HFF-Myc (cell line): ENCODE measurements around the gene USP13.

Experiments
- DNase-seq: peaks from one replicate; pipeline ENCODE4 v3.0.0-alpha.2; 2011; ENCODE audit warnings: low read depth; ENCODE audit errors: extremely low read depth
- H3K4me3 ChIP-seq: replicated peaks from 2 replicates; pipeline ENCODE4 v1.5.1; 2011; ENCODE audit warnings: low read depth, mild to moderate bottlenecking, control low read depth, low read length
- TF ChIP-seq, protein P1 (sequence below): IDR thresholded peaks from 2 replicates; pipeline ENCODE4 v1.5.1; 2012; ENCODE audit warnings: mild to moderate bottlenecking, low read depth, low read length, control low read depth; ENCODE audit errors: missing control alignments

The USP13 gene

DNA sequence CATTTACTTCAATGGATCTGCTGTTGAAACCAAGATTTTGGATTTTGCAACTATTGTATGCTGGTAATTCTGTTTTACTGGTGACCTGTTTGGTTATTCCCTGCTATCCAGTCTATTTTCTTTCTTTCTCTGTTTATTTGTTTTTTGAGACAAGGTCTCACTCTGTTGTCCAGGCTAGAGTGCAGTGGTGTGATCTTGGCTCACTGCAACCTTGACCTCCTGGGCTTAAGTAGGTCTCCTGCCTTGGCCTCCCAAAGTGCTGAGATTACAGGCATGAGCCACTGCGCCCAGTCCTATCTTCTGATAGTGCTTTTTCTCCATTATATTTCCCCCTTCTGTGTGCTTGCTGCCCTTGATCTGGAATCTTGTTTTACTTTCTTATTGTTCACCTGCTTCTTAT lies 15.6 kb downstream of the USP13 start:
- TF ChIP-seq, protein P1, sequence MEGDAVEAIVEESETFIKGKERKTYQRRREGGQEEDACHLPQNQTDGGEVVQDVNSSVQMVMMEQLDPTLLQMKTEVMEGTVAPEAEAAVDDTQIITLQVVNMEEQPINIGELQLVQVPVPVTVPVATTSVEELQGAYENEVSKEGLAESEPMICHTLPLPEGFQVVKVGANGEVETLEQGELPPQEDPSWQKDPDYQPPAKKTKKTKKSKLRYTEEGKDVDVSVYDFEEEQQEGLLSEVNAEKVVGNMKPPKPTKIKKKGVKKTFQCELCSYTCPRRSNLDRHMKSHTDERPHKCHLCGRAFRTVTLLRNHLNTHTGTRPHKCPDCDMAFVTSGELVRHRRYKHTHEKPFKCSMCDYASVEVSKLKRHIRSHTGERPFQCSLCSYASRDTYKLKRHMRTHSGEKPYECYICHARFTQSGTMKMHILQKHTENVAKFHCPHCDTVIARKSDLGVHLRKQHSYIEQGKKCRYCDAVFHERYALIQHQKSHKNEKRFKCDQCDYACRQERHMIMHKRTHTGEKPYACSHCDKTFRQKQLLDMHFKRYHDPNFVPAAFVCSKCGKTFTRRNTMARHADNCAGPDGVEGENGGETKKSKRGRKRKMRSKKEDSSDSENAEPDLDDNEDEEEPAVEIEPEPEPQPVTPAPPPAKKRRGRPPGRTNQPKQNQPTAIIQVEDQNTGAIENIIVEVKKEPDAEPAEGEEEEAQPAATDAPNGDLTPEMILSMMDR, result no peak
- H3K4me3 ChIP-seq, result no peak overlapping the region
- no peak for DNase-seq

GRCh38 chr3:179670311-179670710 lies 17.5 kb downstream of the USP13 start:
- no peak for DNase-seq
- TF ChIP-seq, protein P1, result no peak
- H3K4me3 ChIP-seq, result no peak overlapping the region

DNA sequence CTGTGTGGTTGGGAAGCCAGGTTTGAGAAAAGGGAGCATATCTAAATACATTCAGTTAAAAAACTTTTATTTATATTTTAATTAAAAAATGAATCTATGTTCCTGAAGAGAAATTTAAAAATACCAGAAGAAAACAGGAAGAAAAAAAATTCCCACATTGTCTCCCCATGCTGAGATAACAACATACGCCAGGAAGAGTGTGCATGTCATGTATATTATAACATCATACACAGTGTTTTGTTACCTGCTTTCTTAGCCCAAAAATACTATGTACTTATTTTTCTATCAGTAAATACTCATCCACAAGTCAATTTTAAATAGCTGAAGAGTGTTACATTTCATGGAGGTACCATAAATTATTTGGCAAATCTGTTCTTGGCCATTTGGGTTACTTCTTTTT lies 18.5 kb downstream of the USP13 start:
- DNase-seq, result no peak
- TF ChIP-seq, protein P1, result no peak
- no peak overlapping the region for H3K4me3 ChIP-seq

DNA sequence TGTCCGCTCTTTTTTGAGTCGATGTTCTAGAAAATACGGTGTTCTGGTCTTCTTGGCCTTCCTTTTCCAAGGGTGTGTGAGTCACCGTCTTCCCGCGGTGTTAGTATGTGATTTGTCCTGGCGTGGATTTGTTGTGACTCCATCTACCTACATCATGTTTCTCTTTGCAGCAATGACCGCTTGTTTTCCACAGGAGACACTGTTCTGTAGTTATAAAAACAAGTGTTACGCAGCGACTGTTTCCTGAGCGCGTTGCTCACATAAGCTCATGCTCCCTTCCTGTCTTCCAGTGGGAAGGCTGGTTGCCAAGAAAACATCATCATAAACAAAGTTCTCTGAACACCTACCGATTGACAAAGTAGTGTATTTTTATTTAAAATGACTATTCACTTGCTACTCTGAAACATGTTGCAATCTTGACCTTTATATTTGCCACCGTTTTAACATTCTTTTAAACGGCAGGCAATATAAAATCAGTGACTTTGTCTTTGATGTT lies 19.0 kb downstream of the USP13 start:
- H3K4me3 ChIP-seq, result no peak overlapping the region
- TF ChIP-seq, protein P1, result no peak
- DNase-seq, result no peak

- DNase-seq, result no peak
- H3K4me3 ChIP-seq, result no peak overlapping the region
- TF ChIP-seq, protein P1, result no peak
Measured at GRCh38 chr3:179672918-179673317, 20.1 kb downstream of the USP13 start.

DNA sequence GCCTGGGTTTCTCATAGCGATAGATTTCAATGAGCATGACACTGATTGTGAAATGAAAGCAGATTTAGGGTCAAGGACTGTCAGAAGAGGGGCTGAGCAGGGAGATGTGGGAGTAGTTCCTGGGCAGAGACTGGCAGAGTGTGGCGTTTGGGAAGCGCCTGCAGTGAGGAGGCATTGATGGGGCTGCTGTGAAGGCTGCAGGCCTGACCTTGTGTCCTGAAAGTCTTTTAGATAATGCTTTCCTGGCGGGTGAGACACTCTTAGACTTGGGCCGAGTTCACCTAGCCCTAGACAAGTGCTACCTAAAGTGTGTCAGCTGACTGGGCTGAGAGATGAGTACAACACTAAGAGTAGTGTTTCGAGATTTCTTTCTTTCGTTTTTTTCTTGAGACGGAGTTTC lies 20.7 kb downstream of the USP13 start:
- no peak overlapping the region for H3K4me3 ChIP-seq
- TF ChIP-seq, protein P1, result no peak
- DNase-seq, result no peak

GRCh38 chr3:179676081-179676480 lies 23.2 kb downstream of the USP13 start:
- DNase-seq, result no peak
- TF ChIP-seq, protein P1, result no peak
- no peak overlapping the region for H3K4me3 ChIP-seq
